Right kidney (tissue), 1 donor: ENCODE data around the gene HHIPL1.
"Not testable (repeated sequence)": the region's sequence is repeated elsewhere in the genome, so short reads cannot be mapped to it uniquely, and the experiment has no call there.

Experiments used
- DNase-seq: peaks from one replicate; pipeline ENCODE4 v3.0.0-alpha.2; 2016

Gene HHIPL1

GRCh38 chr14:99660006-99660566 is 15.2 kb downstream of the HHIPL1 start:
- no peak for DNase-seq

GRCh38 chr14:99660794-99661193 is 15.9 kb downstream of the HHIPL1 start:
- DNase-seq, result no peak

GRCh38 chr14:99661206-99661605 is 16.3 kb downstream of the HHIPL1 start:
- not testable (repeated sequence) for DNase-seq

GRCh38 chr14:99662846-99663245 is 17.9 kb downstream of the HHIPL1 start:
- DNase-seq, result no peak

- no peak for DNase-seq
Measured at GRCh38 chr14:99663386-99664057, 18.6 kb downstream of the HHIPL1 start.

GRCh38 chr14:99664058-99664936 is 19.4 kb downstream of the HHIPL1 start:
- DNase-seq, result no peak

GRCh38 chr14:99664937-99665273 is 20.0 kb downstream of the HHIPL1 start:
- DNase-seq, result no peak

GRCh38 chr14:99666533-99666932 is 21.6 kb downstream of the HHIPL1 start:
- DNase-seq, result no peak

- DNase-seq, result no peak
Measured at GRCh38 chr14:99667045-99667444, 22.1 kb downstream of the HHIPL1 start.

- DNase-seq, result no peak
Measured at GRCh38 chr14:99667821-99668220, 22.9 kb downstream of the HHIPL1 start.

GRCh38 chr14:99668307-99669295 is 23.7 kb downstream of the HHIPL1 start:
- no peak for DNase-seq

GRCh38 chr14:99670361-99671234 is 25.7 kb downstream of the HHIPL1 start:
- no peak for DNase-seq

- DNase-seq, result no peak
Measured at GRCh38 chr14:99671235-99672224, 26.6 kb downstream of the HHIPL1 start.

- DNase-seq, result no peak
Measured at GRCh38 chr14:99672506-99673304, 27.8 kb downstream of the HHIPL1 start.

GRCh38 chr14:99673305-99674063 is 28.6 kb downstream of the HHIPL1 start:
- no peak for DNase-seq

- DNase-seq, result no peak
Measured at GRCh38 chr14:99674064-99674650, 29.2 kb downstream of the HHIPL1 start.

GRCh38 chr14:99674776-99675381 is 29.9 kb downstream of the HHIPL1 start:
- DNase-seq, result no peak
